ENCODE data around the gene CASP3.
A peak's percentile ranks its signal among the peaks of the same experiment; 100 is the strongest.

Gene CASP3

DNA sequence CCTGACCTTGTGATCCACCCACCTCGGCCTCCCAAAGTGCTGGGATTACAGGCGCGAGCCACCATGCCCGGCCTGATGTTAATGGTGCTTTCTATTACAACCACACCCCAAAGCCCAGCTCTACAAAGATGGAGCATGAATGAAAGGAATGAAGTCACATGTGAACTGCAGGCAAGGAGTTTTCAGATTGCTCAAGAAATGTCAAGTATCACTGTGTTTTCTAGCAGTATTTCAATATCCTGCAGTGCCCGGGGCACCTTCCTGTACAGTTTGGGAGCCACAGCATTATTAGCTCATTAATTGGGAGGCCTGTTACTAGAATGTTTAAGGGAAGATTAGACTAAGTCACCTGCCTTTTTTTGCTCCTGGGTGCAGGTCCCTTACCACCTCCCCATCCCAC, 40.4 kb upstream of the CASP3 start:
- TF ChIP-seq, protein P1, sequence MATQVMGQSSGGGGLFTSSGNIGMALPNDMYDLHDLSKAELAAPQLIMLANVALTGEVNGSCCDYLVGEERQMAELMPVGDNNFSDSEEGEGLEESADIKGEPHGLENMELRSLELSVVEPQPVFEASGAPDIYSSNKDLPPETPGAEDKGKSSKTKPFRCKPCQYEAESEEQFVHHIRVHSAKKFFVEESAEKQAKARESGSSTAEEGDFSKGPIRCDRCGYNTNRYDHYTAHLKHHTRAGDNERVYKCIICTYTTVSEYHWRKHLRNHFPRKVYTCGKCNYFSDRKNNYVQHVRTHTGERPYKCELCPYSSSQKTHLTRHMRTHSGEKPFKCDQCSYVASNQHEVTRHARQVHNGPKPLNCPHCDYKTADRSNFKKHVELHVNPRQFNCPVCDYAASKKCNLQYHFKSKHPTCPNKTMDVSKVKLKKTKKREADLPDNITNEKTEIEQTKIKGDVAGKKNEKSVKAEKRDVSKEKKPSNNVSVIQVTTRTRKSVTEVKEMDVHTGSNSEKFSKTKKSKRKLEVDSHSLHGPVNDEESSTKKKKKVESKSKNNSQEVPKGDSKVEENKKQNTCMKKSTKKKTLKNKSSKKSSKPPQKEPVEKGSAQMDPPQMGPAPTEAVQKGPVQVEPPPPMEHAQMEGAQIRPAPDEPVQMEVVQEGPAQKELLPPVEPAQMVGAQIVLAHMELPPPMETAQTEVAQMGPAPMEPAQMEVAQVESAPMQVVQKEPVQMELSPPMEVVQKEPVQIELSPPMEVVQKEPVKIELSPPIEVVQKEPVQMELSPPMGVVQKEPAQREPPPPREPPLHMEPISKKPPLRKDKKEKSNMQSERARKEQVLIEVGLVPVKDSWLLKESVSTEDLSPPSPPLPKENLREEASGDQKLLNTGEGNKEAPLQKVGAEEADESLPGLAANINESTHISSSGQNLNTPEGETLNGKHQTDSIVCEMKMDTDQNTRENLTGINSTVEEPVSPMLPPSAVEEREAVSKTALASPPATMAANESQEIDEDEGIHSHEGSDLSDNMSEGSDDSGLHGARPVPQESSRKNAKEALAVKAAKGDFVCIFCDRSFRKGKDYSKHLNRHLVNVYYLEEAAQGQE (IDR thresholded peaks at IDR 0.05; ENCODE audit: low read depth), result no peak
- TF ChIP-seq, protein P2, sequence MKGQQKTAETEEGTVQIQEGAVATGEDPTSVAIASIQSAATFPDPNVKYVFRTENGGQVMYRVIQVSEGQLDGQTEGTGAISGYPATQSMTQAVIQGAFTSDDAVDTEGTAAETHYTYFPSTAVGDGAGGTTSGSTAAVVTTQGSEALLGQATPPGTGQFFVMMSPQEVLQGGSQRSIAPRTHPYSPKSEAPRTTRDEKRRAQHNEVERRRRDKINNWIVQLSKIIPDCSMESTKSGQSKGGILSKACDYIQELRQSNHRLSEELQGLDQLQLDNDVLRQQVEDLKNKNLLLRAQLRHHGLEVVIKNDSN (IDR thresholded peaks at IDR 0.05), result no peak
- TF ChIP-seq YY1 (IDR thresholded peaks at IDR 0.05; ENCODE audit: low read depth), result no peak
- no peak for TF ChIP-seq CEBPB (IDR thresholded peaks at IDR 0.05)
- TF ChIP-seq ZBTB7A (IDR thresholded peaks at IDR 0.05; ENCODE audit: low read depth), result no peak

GRCh38 chr4:184688447-184688846, 39.2 kb upstream of the CASP3 start:
- TF ChIP-seq TAF1 (IDR thresholded peaks at IDR 0.05; ENCODE audit: low read depth), result no peak; the same call in 1 of the 2 replicates
- 0 out of 2 replicates have a peak, but pooled peaks have one; percentile 13 for TF ChIP-seq CREB1 (IDR thresholded peaks at IDR 0.05; ENCODE audit: low read depth)
- TF ChIP-seq, protein P2 (IDR thresholded peaks at IDR 0.05), result no peak
- TF ChIP-seq TEAD4 (IDR thresholded peaks at IDR 0.05), result peak; percentile 75
- peak; percentile 51; the same call in 1 of the 2 replicates for TF ChIP-seq EP300 (IDR thresholded peaks at IDR 0.05; ENCODE audit: borderline replicate concordance)
- TF ChIP-seq MAX (IDR thresholded peaks at IDR 0.05), result peak; percentile 64; the same call in 1 of the 2 replicates
- TF ChIP-seq NFIC (IDR thresholded peaks at IDR 0.05), result 0 out of 2 replicates have a peak, but pooled peaks have one; percentile 20
- peak; percentile 75 for TF ChIP-seq TCF12 (IDR thresholded peaks at IDR 0.05; ENCODE audit: low read depth)

- TF ChIP-seq NFIC (IDR thresholded peaks at IDR 0.05) (no peak), EGR1 (IDR thresholded peaks at IDR 0.05) (no peak), TCF12 (IDR thresholded peaks at IDR 0.05; ENCODE audit: low read depth) (no peak), TEAD4 (IDR thresholded peaks at IDR 0.05) (no peak), RAD21 (IDR thresholded peaks at IDR 0.05; ENCODE audit: low read depth) (no peak), EP300 (IDR thresholded peaks at IDR 0.05; ENCODE audit: borderline replicate concordance) (no peak), CREB1 (IDR thresholded peaks at IDR 0.05; ENCODE audit: low read depth) (no peak), YY1 (IDR thresholded peaks at IDR 0.05; ENCODE audit: low read depth) (no peak), MAX (IDR thresholded peaks at IDR 0.05) (no peak), ZBTB7A (IDR thresholded peaks at IDR 0.05; ENCODE audit: low read depth) (no peak), CEBPB (IDR thresholded peaks at IDR 0.05) (no peak), FOXM1 (IDR thresholded peaks at IDR 0.05; ENCODE audit: borderline replicate concordance, low read depth) (no peak), TAF1 (IDR thresholded peaks at IDR 0.05; ENCODE audit: low read depth) (no peak)
- TF ChIP-seq, protein P2 (IDR thresholded peaks at IDR 0.05), result no peak
- TF ChIP-seq, protein P1 (IDR thresholded peaks at IDR 0.05; ENCODE audit: low read depth), result no peak
These were observed 38.8 kb upstream of the CASP3 start for GRCh38 chr4:184688005-184688404.

GRCh38 chr4:184684491-184685189, 35.4 kb upstream of the CASP3 start:
- TF ChIP-seq CREB1 (IDR thresholded peaks at IDR 0.05; ENCODE audit: low read depth) (no peak), EP300 (IDR thresholded peaks at IDR 0.05; ENCODE audit: borderline replicate concordance) (no peak), TCF12 (IDR thresholded peaks at IDR 0.05; ENCODE audit: low read depth) (no peak), CEBPB (IDR thresholded peaks at IDR 0.05) (no peak), TEAD4 (IDR thresholded peaks at IDR 0.05) (no peak), YY1 (IDR thresholded peaks at IDR 0.05; ENCODE audit: low read depth) (no peak), ZBTB7A (IDR thresholded peaks at IDR 0.05; ENCODE audit: low read depth) (no peak), EGR1 (IDR thresholded peaks at IDR 0.05) (no peak), MAX (IDR thresholded peaks at IDR 0.05) (no peak), NFIC (IDR thresholded peaks at IDR 0.05) (no peak), RAD21 (IDR thresholded peaks at IDR 0.05; ENCODE audit: low read depth) (no peak)
- TF ChIP-seq, protein P1 (IDR thresholded peaks at IDR 0.05; ENCODE audit: low read depth), result no peak
- TF ChIP-seq, protein P2 (IDR thresholded peaks at IDR 0.05), result no peak
